ENCODE data around the gene ZIC4.

DNA sequence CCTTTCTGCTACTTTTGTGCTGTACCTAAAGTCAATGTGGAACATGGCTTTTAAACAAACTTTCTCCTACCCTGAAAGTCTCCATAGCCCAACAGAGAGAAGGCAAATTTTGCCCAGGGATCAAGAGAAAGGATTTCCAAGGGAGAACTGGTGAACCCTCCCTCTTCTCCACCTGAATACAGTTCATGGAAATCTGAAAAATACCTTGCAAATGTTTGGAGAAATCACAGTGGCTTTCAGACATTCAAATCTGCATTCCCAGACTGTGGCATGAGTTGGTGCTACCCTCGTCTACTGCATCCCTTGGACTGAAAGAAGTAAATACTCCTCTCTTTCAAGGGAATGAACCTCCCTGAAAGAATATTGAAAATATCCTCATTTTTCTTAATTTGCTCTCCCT is 38.7 kb downstream of the ZIC4 start:
- TF ChIP-seq, protein P1, sequence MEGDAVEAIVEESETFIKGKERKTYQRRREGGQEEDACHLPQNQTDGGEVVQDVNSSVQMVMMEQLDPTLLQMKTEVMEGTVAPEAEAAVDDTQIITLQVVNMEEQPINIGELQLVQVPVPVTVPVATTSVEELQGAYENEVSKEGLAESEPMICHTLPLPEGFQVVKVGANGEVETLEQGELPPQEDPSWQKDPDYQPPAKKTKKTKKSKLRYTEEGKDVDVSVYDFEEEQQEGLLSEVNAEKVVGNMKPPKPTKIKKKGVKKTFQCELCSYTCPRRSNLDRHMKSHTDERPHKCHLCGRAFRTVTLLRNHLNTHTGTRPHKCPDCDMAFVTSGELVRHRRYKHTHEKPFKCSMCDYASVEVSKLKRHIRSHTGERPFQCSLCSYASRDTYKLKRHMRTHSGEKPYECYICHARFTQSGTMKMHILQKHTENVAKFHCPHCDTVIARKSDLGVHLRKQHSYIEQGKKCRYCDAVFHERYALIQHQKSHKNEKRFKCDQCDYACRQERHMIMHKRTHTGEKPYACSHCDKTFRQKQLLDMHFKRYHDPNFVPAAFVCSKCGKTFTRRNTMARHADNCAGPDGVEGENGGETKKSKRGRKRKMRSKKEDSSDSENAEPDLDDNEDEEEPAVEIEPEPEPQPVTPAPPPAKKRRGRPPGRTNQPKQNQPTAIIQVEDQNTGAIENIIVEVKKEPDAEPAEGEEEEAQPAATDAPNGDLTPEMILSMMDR (conservative IDR thresholded peaks at IDR 0.05 in 1 of 2, IDR thresholded peaks at IDR 0.05 in 1 of 2; ENCODE audit: low read depth in 1 of 2, low read length in 2 of 2) = no peak
- TF ChIP-seq EZH2 (IDR thresholded peaks at IDR 0.05; ENCODE audit: low read length, missing control alignments) = no peak
